Retina (tissue), 1 donor: ENCODE data around the gene NVL.
"Not testable (repeated sequence)": the region's sequence is repeated elsewhere in the genome, so short reads cannot be mapped to it uniquely, and the experiment has no call there.

Source experiments
- DNase-seq: peaks from one replicate; pipeline ENCODE4 v3.0.0-alpha.2; 2016

NVL gene

GRCh38 chr1:224333939-224334786 lies 4.2 kb upstream of the NVL start:
- no peak for DNase-seq

- DNase-seq, result peak; percentile 49
Observed at GRCh38 chr1:224333309-224333926, 3.4 kb upstream of the NVL start.

GRCh38 chr1:224331824-224332223 lies 1.9 kb upstream of the NVL start:
- no peak for DNase-seq

GRCh38 chr1:224331326-224331725 lies 1.4 kb upstream of the NVL start:
- no peak for DNase-seq

GRCh38 chr1:224329484-224329841 lies 509 bp downstream of the NVL start:
- no peak for DNase-seq

- DNase-seq, result no peak
Observed at GRCh38 chr1:224328644-224329043, 1.3 kb downstream of the NVL start.

- no peak for DNase-seq
Observed at GRCh38 chr1:224325959-224326358, 4.0 kb downstream of the NVL start.

GRCh38 chr1:224321706-224322105 lies 8.3 kb downstream of the NVL start:
- DNase-seq, result no peak

GRCh38 chr1:224317383-224318045 lies 12.5 kb downstream of the NVL start:
- DNase-seq, result no peak

- no peak for DNase-seq
Observed at GRCh38 chr1:224312025-224312424, 17.9 kb downstream of the NVL start.

GRCh38 chr1:224311503-224311902 lies 18.5 kb downstream of the NVL start:
- not testable (repeated sequence) for DNase-seq

GRCh38 chr1:224308064-224308463 lies 21.9 kb downstream of the NVL start:
- DNase-seq, result no peak

- no peak for DNase-seq
Observed at GRCh38 chr1:224304767-224305166, 25.2 kb downstream of the NVL start.

- DNase-seq, result no peak
Observed at GRCh38 chr1:224302947-224303346, 27.0 kb downstream of the NVL start.

- no peak for DNase-seq
Observed at GRCh38 chr1:224301391-224301790, 28.6 kb downstream of the NVL start.

- DNase-seq, result no peak
Observed at GRCh38 chr1:224300346-224300745, 29.6 kb downstream of the NVL start.

GRCh38 chr1:224298346-224299330 lies 31.3 kb downstream of the NVL start:
- no peak for DNase-seq

GRCh38 chr1:224294775-224295174 lies 35.2 kb downstream of the NVL start:
- DNase-seq, result no peak

GRCh38 chr1:224292419-224292818 lies 37.6 kb downstream of the NVL start:
- DNase-seq, result no peak

- DNase-seq, result no peak
Observed at GRCh38 chr1:224289396-224289795, 40.6 kb downstream of the NVL start.

- DNase-seq, result peak; percentile 79
Observed at GRCh38 chr1:224287714-224288113, 42.3 kb downstream of the NVL start.

GRCh38 chr1:224282140-224282539 lies 47.8 kb downstream of the NVL start:
- DNase-seq, result no peak
